PC-3 (cell line): ENCODE results near the gene REC8.
"Not testable (repeated sequence)": the region's sequence is repeated elsewhere in the genome, so short reads cannot be mapped to it uniquely, and the experiment has no call there.

Experiments
- CTCF ChIP-seq: fragments of 300-600 bp; sonication (generic); conservative IDR thresholded peaks from 2 replicates; pipeline ENCODE4 v1.5.1; 2017; ENCODE audit warnings: antibody characterized with exemption, low read depth, mild to moderate bottlenecking, low read length
- EZH2 ChIP-seq: fragments of 300-600 bp; sonication (generic); IDR thresholded peaks from one replicate; pipeline ENCODE4 v1.6.1; 2017; ENCODE audit warnings: antibody characterized with exemption, mild to moderate bottlenecking, low read length; ENCODE audit not compliant: unreplicated experiment

- TF ChIP-seq CTCF, EZH2: not testable (repeated sequence)
These were observed 45.0 kb downstream of the REC8 start for GRCh38 chr14:24216876-24217275.
